ENCODE results near the gene RPL7A. TPM values are rescaled to one million over a fixed set of nuclear protein-coding genes. Genes with fewer than 3 reads are reported as not detected.
"Not testable (repeated sequence)": the region's sequence is repeated elsewhere in the genome, so short reads cannot be mapped to it uniquely, and the experiment has no call there.

RPL7A gene
- total RNA-seq, 1 experiment from 2014 or later = 2,738 TPM

DNA sequence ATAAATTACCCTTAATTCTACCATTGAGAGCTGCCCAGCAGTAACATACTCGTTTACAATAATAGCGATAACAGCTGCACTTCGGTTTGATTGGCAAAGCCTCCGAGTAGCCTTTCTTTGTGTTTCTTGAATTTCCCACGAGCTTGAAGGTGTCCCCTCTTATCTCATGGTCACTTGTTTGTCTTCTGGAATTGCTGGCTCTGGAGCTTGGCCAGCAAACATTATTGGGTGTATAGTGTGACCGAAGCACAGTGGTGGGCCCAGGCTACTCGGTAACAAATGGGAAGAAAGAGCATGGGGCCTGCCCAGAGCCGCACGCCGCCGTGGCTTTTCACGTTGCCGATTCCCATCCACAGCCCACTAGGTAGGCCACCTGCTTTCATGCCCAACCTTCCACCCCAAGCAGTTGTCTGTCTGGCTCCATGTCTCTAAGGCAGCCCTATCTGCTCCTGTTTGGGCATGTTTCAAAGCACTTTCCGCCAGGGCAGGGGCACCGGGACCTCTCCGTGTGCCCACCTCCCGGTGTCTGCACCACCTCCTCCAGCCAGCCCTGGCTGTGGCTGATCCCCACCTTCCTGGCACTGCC, 36.8 kb downstream of the RPL7A start:
- no peak for DNase-seq (ENCODE audit: extremely low read depth, low read depth)

DNA sequence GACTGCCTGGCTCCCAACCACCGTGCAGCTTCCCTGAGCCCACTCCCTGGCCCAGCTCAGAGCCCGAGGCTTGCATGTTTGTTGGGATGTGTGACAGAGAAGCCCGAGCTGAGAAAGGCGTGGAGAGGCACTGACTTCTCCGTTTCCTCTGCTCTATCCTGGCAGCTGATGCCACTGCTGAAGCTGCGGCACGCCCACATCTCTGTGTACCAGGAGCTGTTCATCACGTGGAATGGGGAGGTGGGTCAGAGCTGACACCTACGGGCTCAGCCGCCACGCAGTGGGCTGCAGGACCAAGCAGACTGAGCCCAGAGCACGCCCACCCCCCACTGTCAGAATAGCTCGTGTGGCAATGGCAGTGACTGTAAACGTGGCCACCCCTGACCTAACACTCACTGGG, 37.4 kb downstream of the RPL7A start:
- DNase-seq (ENCODE audit: extremely low read depth, low read depth) = no peak

DNA sequence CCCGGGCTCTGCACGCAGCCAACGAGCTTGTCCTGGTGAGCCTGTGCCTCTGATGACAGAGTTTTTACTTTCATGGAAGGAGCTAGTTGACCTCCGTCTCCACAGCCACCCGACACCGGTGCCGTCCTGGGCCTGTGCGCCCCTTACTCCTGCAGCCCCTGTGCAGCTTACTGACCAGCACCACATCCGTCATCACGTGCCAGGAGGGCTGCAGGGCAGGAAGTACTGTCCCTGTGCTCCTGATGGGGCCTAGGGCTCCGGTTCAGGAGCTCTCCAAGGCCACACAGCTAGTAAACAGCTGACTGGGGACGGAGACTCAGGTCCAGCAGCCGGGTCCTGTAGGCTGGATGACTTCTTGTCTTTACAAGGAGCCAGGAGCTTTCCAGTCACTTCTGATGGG, 38.3 kb downstream of the RPL7A start:
- DNase-seq (ENCODE audit: extremely low read depth, low read depth) = no peak

DNA sequence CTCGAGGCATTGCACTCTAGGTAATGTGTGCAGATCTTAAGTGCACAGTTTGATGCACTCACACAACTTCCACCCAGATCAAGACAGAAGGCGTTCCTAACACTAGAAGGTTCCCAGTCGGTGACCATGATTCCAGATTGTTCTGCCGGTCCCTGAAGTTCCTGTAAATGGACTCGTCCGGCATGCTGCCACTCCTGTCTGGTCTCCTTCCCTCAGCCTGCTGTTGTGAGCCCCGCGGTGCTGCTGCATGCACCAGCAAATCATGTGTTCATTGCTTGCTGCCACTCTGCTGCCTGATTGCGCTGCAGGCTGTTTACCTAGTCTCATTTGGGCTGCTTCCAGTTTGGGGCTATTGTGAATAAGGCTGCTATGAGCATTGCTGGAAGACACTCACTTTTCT, 39.7 kb downstream of the RPL7A start:
- no peak for DNase-seq (ENCODE audit: extremely low read depth, low read depth)

DNA sequence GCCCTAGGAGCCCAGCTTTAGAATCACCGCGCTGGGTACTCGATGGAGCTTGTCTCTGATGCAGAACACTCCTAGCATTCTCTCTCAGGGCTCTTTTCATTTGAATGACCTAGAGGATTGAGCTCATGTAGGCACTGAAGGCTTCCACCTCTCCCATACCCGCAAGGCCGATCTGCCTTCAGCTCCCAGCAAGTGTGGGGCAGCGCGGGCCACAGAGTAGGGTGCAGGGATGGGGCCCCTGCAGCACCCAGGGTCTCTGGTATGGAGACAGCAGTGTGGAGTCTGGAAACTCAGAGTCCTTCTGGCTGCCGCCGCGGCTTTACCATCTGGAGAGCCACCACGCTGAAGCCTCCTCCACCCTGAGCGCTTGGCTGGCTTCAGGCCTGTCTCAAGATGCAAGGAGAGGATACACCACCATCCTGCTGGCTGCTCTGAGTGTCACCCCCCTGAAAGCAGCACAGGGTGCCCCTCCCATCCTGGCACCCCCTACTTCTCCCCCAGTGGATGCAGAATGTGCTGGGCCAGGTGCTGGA, 41.1 kb downstream of the RPL7A start:
- DNase-seq (ENCODE audit: extremely low read depth, low read depth) = no peak

DNA sequence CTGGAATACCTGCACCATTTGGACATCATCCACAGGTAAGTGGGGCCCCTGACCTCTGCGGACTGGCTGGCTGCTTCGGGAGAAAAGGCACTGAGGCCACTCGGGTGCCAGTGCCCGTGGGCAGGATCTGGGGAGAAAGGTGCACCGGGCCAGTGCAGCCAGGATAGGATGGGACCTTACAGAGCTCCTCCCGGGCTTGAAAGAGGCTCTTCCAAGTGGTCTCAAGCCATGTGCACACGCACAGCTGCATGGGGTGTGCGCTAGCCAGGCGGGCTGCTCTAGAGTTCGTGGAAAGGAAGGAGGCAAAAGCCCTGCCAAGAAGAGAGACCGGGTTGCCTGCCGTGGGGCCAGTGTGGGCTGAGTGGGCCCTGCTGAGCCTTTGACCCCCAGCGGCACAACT, 41.5 kb downstream of the RPL7A start:
- DNase-seq (ENCODE audit: extremely low read depth, low read depth) = no peak

DNA sequence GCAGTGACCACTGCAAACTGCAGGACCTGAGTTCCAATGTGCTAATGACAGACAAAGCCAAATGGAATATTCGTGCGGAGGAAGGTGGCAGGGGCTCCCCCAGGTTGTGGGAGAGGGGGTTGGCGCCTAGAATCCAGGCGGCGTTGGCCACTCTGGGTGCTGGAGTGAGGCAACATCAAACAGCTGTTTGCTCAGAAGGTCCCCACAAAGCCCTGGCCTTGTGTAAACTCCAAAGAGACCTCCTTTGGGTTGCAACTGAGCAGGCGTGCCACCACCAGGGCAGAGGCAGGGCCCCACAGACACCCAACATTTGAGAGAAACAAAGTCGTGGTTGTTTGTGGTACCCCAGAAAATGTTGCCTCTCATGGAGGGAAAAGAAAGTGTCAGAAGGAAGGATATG, 42.7 kb downstream of the RPL7A start:
- DNase-seq (ENCODE audit: extremely low read depth, low read depth) = no peak

DNA sequence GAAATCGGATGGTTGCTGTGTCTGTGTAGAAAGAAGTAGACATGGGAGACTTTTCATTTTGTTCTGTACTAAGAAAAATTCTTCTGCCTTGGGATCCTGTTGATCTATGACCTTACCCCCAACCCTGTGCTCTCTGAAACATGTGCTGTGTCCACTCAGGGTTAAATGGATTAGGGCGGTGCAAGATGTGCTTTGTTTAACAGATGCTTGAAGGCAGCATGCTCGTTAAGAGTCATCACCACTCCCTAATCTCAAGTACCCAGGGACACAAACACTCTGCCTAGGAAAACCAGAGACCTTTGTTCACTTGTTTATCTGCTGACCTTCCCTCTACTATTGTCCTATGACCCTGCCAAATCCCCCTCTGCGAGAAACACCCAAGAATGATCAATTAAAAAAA, 43.4 kb downstream of the RPL7A start:
- not testable (repeated sequence) for DNase-seq (ENCODE audit: extremely low read depth, low read depth)

DNA sequence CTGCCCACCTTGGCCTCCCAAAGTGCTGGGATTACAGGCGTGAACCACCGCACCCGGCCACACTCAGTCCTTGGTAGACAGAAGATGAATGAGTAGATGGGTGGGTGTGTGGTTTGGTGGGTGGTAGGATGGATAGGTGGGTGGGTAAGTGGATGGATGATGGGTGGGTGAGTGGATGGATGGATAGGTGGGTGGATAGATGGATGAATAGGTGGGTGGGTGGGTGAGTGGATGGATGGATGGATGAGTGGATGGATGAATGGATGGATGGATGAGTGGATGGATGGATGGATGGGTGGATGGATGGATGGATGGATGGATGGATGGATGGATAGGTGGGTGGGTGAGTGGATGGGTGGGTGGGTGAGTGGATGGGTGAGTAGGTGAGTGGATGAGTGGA, 44.3 kb downstream of the RPL7A start:
- not testable (repeated sequence) for DNase-seq (ENCODE audit: extremely low read depth, low read depth)

DNA sequence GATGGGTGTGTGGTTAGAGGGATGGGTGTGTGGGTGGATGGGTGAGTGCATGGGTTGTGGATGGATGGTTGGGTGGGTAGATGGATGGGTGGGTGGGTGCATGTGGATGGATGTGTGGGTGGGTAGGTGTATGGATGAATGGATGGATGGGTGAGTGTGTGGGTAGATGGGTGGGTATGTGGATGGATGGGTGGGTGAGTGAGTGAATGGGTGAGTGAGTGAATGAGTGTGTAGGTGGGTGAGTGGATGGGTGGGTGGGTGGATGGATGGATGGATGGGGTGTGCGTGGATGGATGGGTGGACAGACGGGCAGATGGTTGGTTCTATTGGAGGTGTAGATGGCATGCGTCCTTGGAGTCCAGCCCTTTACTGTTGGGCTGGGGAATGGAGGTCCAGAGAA, 45.4 kb downstream of the RPL7A start:
- no peak for DNase-seq (ENCODE audit: extremely low read depth, low read depth)

DNA sequence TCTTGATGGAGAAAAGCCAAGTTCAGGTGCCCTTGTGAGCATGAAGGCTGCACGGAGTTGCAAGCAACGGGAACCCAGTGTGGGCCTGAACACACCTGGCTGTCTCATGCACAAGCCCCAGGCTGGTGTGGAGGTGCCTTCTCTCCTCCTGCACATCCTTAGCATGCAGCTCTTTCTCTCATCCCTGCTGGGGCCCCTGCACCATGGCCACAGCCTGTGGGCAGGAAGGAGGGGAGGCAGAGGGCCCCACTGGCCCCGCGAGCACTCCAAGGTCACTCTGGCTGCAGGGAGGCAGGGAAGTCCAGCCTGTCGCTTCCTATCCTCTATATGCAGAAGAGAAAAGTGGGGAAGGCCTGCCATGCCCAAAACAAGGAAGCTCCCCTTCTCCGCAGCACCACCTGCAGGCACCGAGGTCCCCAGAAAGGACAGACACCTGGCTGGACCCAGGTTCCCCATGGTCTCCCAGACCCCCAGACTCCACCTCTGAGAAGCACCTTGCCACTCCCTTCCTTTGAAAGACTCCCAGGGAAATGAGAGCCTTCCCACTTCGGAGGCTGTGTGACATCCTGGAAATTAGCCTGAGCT, 46.8 kb downstream of the RPL7A start:
- DNase-seq (ENCODE audit: extremely low read depth, low read depth) = no peak

DNA sequence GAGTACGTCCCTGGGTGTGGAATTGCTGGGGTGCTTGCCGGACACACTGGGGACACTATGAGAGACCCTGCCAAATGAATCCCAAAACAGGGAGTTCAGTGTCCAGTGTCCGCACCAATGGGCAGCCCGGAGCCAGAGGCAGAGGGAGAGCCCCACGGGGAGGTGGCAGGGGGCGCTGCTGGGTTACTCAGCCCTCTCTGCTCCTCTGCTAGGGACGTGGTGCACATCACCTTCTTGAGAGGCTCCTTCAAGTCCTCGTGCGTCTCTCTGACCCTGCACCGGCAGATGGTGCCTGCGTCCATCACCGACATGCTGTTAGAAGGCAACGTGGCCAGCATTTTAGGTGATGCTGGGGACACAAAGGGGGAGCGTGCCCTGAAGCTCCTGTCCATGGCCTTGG, 48.9 kb downstream of the RPL7A start:
- DNase-seq (ENCODE audit: extremely low read depth, low read depth) = no peak

DNA sequence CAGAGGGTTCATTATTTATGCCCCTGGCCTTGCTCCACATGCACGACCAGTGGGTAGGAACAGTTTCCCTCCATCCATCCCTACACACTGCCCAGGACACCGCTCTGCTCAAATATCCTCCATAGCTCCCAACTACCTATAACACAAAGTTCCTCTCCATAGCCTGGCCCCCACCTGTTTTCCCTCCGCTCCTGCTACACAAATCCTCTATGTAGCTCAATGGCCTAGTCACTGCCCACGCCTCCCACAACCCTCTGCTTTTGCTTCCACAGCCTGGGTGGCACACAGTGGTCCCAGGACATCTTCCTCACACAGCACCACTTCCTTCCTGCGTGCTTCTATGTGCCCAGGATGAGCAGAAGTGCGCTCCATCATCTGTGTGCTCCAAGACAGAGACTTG, 49.4 kb downstream of the RPL7A start:
- no peak for DNase-seq (ENCODE audit: extremely low read depth, low read depth)

DNA sequence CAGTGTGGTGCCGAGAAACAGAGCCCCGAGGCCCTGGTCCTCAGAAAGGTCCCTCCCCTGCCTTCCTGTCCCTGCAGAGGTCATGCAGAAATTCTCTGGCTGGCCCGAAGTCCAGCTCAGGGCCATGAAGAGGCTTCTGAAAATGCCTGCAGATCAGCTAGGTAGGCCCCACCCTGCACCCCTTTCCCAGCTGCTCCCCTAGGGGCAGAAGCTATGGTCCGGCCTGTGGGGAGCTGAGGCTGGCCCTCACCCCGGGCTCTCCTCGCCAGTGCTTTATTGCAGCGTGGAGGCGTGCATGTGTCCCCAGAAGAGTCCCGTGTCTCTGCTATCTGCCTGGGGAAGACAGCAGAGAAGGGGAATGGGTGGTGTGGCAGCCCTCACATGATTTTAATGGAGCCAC, 49.9 kb downstream of the RPL7A start:
- DNase-seq (ENCODE audit: extremely low read depth, low read depth) = no peak

DNA sequence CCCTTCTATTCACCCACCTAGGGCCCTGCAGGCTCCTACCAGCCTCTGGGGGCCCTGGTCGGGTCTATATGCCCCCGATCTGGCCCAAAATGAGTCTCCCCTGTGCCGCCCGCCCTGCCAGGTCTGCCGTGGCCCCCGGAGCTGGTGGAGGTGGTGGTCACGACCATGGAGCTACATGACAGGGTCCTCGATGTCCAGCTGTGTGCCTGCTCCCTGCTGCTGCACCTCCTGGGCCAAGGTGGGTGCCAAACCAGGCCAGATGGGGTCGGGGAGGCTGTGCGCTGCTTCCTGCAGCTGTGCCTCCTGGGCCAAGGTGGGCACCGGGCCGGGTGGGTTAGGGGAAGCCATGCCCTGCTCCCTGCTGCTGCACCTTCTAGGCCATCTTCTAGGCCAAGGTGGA, 52.3 kb downstream of the RPL7A start:
- no peak for DNase-seq (ENCODE audit: extremely low read depth, low read depth)

Small RNAs within 50 kb of the gene (small RNA-seq; reads per million reads assigned to genes)
- 0 reads per million in 2 experiments for gene RF00019
- gene SNORD24 = 0 reads per million in 2 experiments
- 0 reads per million in 2 experiments for gene SNORD36A
- gene SNORD36B = 0 reads per million in 2 experiments
- gene SNORD36C = 0 reads per million in 2 experiments

Other genes with a start within 250 kb of the RPL7A start
- 19.2 and 21.2 TPM in 2 replicates for gene RALGDS, start 227.0 kb upstream of the RPL7A start, total RNA-seq (2014; rRNA removed; shearing (Covaris generic))
- gene GBGT1, start 184.3 kb upstream of the RPL7A start, total RNA-seq (2014; rRNA removed; shearing (Covaris generic)) = 0.27 and 1.0 TPM in 2 replicates
- not detected in 2 replicates for gene OBP2B, start 139.0 kb upstream of the RPL7A start, total RNA-seq (2014; rRNA removed; shearing (Covaris generic))
- not detected in 2 replicates for gene ABO, start 73.0 kb upstream of the RPL7A start, total RNA-seq (2014; rRNA removed; shearing (Covaris generic))
- 18.3 and 20.6 TPM in 2 replicates for gene SURF6, start 12.0 kb upstream of the RPL7A start, total RNA-seq (2014; rRNA removed; shearing (Covaris generic))
- gene MED22, start 87 bp upstream of the RPL7A start, total RNA-seq (2014; rRNA removed; shearing (Covaris generic)) = 16.9 and 17.0 TPM in 2 replicates
- gene SURF1, start 8.3 kb downstream of the RPL7A start, total RNA-seq (2014; rRNA removed; shearing (Covaris generic)) = 17.3 and 23.8 TPM in 2 replicates
- 51.3 and 52.6 TPM in 2 replicates for gene SURF2, start 8.3 kb downstream of the RPL7A start, total RNA-seq (2014; rRNA removed; shearing (Covaris generic))
- 212 and 214 TPM in 2 replicates for gene SURF4, start 27.8 kb downstream of the RPL7A start, total RNA-seq (2014; rRNA removed; shearing (Covaris generic))
- 0.59 TPM in 1 of 2 replicates, not detected in the other for gene STKLD1, start 28.1 kb downstream of the RPL7A start, total RNA-seq (2014; rRNA removed; shearing (Covaris generic))
- gene REXO4, start 69.8 kb downstream of the RPL7A start, total RNA-seq (2014; rRNA removed; shearing (Covaris generic)) = 22.1 and 27.1 TPM in 2 replicates
- 0.40 and 1.1 TPM in 2 replicates for gene ADAMTS13, start 74.1 kb downstream of the RPL7A start, total RNA-seq (2014; rRNA removed; shearing (Covaris generic))
- 2.7 and 4.1 TPM in 2 replicates for gene CACFD1, start 111.8 kb downstream of the RPL7A start, total RNA-seq (2014; rRNA removed; shearing (Covaris generic))
- 4.0 and 4.4 TPM in 2 replicates for gene SLC2A6, start 130.9 kb downstream of the RPL7A start, total RNA-seq (2014; rRNA removed; shearing (Covaris generic))
- not detected in 2 replicates for gene MYMK, start 176.7 kb downstream of the RPL7A start, total RNA-seq (2014; rRNA removed; shearing (Covaris generic))
- gene ADAMTSL2, start 186.5 kb downstream of the RPL7A start, total RNA-seq (2014; rRNA removed; shearing (Covaris generic)) = not detected in 2 replicates

Measured in NCI-H460 (cell line).